K562 (cell line): ENCODE data around the gene ICAM1. TPM values are rescaled to one million over a fixed set of nuclear protein-coding genes. Genes with fewer than 3 reads are reported as not detected.
A peak's percentile ranks its signal among the peaks of the same experiment; 100 is the strongest.

ENCODE experiments used
- CHD4 ChIP-seq: fragments of 200-600 bp; sonication (generic); IDR thresholded peaks from 3 replicates; pipeline ENCODE4 v1.6.1; 2012; ENCODE audit warnings: low read depth, mild to moderate bottlenecking, mixed read lengths, low read length, inconsistent platforms; ENCODE audit not compliant: insufficient read depth, insufficient replicate concordance, poor library complexity, severe bottlenecking
- ETS2 ChIP-seq: IDR thresholded peaks from 2 replicates; pipeline ENCODE4 v1.6.1; 2016; ENCODE audit warnings: borderline replicate concordance, missing genetic modification characterization, mild to moderate bottlenecking, moderate library complexity, missing compliant biosample characterization; ENCODE audit not compliant: poor library complexity, severe bottlenecking
- HDAC1 ChIP-seq, 2 experiments: fragments of 450-650 bp; IDR thresholded peaks; 2 replicates each; pipeline ENCODE4 v1.6.1; 2016 to 2017; ENCODE audit warnings: inconsistent platforms in 1 of 2, mild to moderate bottlenecking in 1 of 2, moderate library complexity in 1 of 2
- KDM5B ChIP-seq: fragments of 200-600 bp; sonication (generic); IDR thresholded peaks from 2 replicates; pipeline ENCODE4 v1.6.1; 2012; ENCODE audit warnings: low read depth, mild to moderate bottlenecking, moderate library complexity, low read length, control low read depth, inconsistent platforms; ENCODE audit not compliant: insufficient replicate concordance
- KLF10 ChIP-seq: fragments of 250-450 bp; sonication (Bioruptor Pico); IDR thresholded peaks from 2 replicates; pipeline ENCODE4 v1.6.1; 2021; ENCODE audit warnings: matching md5 sums
- MED1 ChIP-seq: sonication (generic); formaldehyde crosslinking; IDR thresholded peaks from 2 replicates; pipeline ENCODE4 v1.8.1; 2023; ENCODE audit warnings: missing genetic modification reagents, borderline replicate concordance
- MEF2A ChIP-seq: IDR thresholded peaks from 2 replicates; pipeline ENCODE4 v1.6.1; 2011; ENCODE audit warnings: low read depth, mild to moderate bottlenecking, low read length, moderate library complexity; ENCODE audit not compliant: control insufficient read depth
- NFYB ChIP-seq: IDR thresholded peaks from 2 replicates; pipeline ENCODE4 v1.6.1; 2011; ENCODE audit warnings: mild to moderate bottlenecking, moderate library complexity; ENCODE audit not compliant: insufficient read length; ENCODE audit errors: extremely low read depth
- RBM39 ChIP-seq: fragments of 200-400 bp; formaldehyde crosslinking; optimal IDR thresholded peaks from 2 replicates; pipeline ENCODE3; 2018; ENCODE audit warnings: low read depth, low read length
- SOX6 ChIP-seq: fragments of 450-650 bp; IDR thresholded peaks from 2 replicates; pipeline ENCODE4 v1.6.1; 2014; ENCODE audit warnings: mild to moderate bottlenecking
- SPI1 ChIP-seq: IDR thresholded peaks from 2 replicates; pipeline ENCODE4 v1.6.1; 2011; ENCODE audit warnings: low read depth, low read length, control low read depth, borderline replicate concordance
- TCF3 ChIP-seq: sonication (generic); formaldehyde crosslinking; IDR thresholded peaks from 2 replicates; pipeline ENCODE4 v1.4.0; 2020; ENCODE audit warnings: mild to moderate bottlenecking, missing genetic modification reagents
- TFE3 ChIP-seq: fragments of 450-650 bp; formaldehyde crosslinking; IDR thresholded peaks from 2 replicates; pipeline ENCODE4 v1.4.0; 2020; ENCODE audit warnings: mild to moderate bottlenecking, mixed read lengths
- WHSC1 ChIP-seq: IDR thresholded peaks from one replicate; pipeline ENCODE4 v1.6.1; 2012; ENCODE audit warnings: low read length, control low read depth, inconsistent platforms
- YY1 ChIP-seq, 3 experiments: IDR thresholded peaks; 2 replicates each; pipeline ENCODE4 v1.6.1; 2011; ENCODE audit warnings: low read length in 2 of 3, mild to moderate bottlenecking in 2 of 3, moderate library complexity in 2 of 3, borderline replicate concordance in 1 of 3, control low read depth in 1 of 3, low read depth in 1 of 3; ENCODE audit not compliant: insufficient read depth in 3 of 3, insufficient replicate concordance in 2 of 3, control insufficient read depth in 1 of 3, insufficient read length in 1 of 3; ENCODE audit errors: extremely low read depth in 1 of 3
- ZBTB1 ChIP-seq: sonication (generic); formaldehyde crosslinking; IDR thresholded peaks from 2 replicates; pipeline ENCODE4 v1.8.1; 2023; ENCODE audit warnings: missing genetic modification reagents, low read depth, mild to moderate bottlenecking, borderline replicate concordance
- ZBTB2 ChIP-seq: fragments of 450-650 bp; IDR thresholded peaks from 2 replicates; pipeline ENCODE4 v1.6.1; 2016; ENCODE audit warnings: antibody characterized with exemption
- ZHX1 ChIP-seq: fragments of 150-350 bp; conservative IDR thresholded peaks from 2 replicates; pipeline ENCODE4 v1.6.1; 2014; ENCODE audit warnings: low read length
- ZNF24 ChIP-seq: fragments of 450-650 bp; IDR thresholded peaks from 2 replicates; pipeline ENCODE4 v1.6.1; 2016
- ZNF316 ChIP-seq: fragments of 450-650 bp; IDR thresholded peaks from 2 replicates; pipeline ENCODE4 v1.6.1; 2016
- ZNF584 ChIP-seq: fragments of 200-800 bp; sonication (Bioruptor generic); IDR thresholded peaks from 2 replicates; pipeline ENCODE4 v1.6.1; 2016; ENCODE audit warnings: low read depth, mild to moderate bottlenecking, missing genetic modification characterization, missing compliant biosample characterization
- polyA plus RNA-seq, 8 experiments: library from polyadenylated mRNA; depleted of rRNA in 4 of 8; stranded (reverse) in 5 of 8; unstranded in 3 of 8; fragments of >200 nt; fragmentation: Nextera tagmentation in 2 of 8; fragmentation: Illumina TruSeq in 1 of 8; extraction: Ambion mirVana in 2 of 8; extraction: Trizol in 1 of 8; gene quantifications; 2 replicates each; pipeline versions ENCODE4 v1.2.1 to v1.2.3, GENCODE V29; 2011 to 2014; ENCODE audit warnings: inconsistent platforms in 1 of 8, missing spikeins in 1 of 8
- total RNA-seq, 7 experiments: library from RNA; depleted of rRNA in 6 of 7; stranded (reverse); fragments of >200 nt in 6 of 7; fragmentation: Illumina TruSeq in 2 of 7; extraction: Trizol in 2 of 7; gene quantifications; 2 replicates each; pipeline versions ENCODE4 v1.2.1 to v1.2.3, GENCODE V29; 2011 to 2021; ENCODE audit warnings: low replicate concordance in 1 of 7

Gene ICAM1
- total and polyA plus RNA-seq, 9 of the 15 experiments (the other 6 are each of a cell fraction or from before 2014, with no cell fraction given), result 2.3 to 24.4 (median 13.4) TPM

GRCh38 chr19:10289167-10289835 lies 18.4 kb downstream of the ICAM1 start (continued):
- TF ChIP-seq KDM5B (peak; percentile 4), ZBTB2 (no peak; the same call in 1 of the 2 replicates), SPI1 (no peak), MED1 (no peak), ZNF24 (no peak), NFYB (no peak), SOX6 (no peak), ETS2 (tag) (no peak), MEF2A (0 out of 2 replicates have a peak, but pooled peaks have one; percentile 29), ZBTB1 (CRISPR knock-in tag) (no peak), WHSC1 (no peak), ZNF584 (CRISPR knock-in tag) (no peak), ZNF316 (no peak), TFE3 (peak; percentile 19), YY1 (IDR thresholded peaks at IDR 0.05; ENCODE audit: borderline replicate concordance in 1 of 3, control insufficient read depth in 1 of 3, extremely low read depth in 1 of 3, insufficient read depth in 3 of 3, insufficient read length in 1 of 3, insufficient replicate concordance in 2 of 3, low read depth in 1 of 3, low read length in 2 of 3) (peak in 2 of 3 experiments; percentile 51 to 76), KLF10 (CRISPR knock-in tag) (no peak; the same call in 1 of the 2 replicates), HDAC1 (IDR thresholded peaks at IDR 0.05) (peak in 1 of 2 experiments; percentile 78; a peak in 2 of 4 replicates), CHD4 (no peak), RBM39 (no peak), ZHX1 (0 out of 2 replicates have a peak, but pooled peaks have one; percentile 48), TCF3 (no peak)
